ENCODE results near the gene BIRC3.

Gene BIRC3

DNA sequence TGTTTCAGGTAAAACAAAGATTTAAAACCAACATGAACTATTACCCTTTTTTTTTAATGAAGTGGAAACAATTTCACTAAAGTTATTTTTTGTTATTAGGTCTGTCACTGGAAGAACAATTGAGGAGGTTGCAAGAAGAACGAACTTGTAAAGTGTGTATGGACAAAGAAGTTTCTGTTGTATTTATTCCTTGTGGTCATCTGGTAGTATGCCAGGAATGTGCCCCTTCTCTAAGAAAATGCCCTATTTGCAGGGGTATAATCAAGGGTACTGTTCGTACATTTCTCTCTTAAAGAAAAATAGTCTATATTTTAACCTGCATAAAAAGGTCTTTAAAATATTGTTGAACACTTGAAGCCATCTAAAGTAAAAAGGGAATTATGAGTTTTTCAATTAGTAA lies 60.6 kb downstream of the BIRC3 start:
- no peak for DNase-seq

DNA sequence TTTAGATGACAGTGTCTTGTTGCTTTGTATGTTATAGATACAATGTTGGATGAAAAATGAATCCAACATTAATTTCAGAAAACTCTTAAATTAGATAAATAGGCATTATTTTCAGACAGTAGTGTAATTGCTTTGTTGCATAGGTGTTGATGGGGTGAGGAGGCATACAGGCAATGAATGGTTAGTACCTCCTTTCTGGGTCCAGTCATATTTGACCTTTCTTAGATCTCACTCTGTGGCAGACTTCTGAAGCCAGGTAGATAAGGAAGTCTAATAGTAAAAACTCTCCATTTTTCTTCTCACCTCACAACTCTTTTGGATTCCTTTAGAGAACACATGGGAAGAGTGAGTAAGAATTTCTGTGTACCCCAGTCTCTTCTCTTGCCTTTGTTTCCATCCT lies 61.5 kb downstream of the BIRC3 start:
- DNase-seq: no peak

DNA sequence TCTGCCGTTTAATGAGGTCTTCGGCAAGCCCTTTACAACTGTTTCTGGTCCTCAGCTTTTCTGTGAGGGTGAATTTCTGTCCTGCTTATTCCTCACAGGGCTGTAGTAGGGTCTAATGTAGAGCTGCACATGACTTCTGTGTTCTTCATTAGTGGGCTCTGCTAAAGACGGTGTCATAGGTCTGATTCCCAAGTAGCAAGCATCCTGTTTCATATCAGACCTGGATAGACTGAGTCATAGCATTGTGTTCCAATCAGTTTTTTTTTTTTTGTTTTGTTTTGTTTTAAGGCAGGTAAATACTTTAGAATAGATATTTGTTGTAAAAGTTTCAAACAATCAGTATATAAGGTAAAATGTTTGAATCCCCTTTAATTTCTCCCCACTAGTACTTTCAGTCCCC lies 65.1 kb downstream of the BIRC3 start:
- no peak for DNase-seq

DNA sequence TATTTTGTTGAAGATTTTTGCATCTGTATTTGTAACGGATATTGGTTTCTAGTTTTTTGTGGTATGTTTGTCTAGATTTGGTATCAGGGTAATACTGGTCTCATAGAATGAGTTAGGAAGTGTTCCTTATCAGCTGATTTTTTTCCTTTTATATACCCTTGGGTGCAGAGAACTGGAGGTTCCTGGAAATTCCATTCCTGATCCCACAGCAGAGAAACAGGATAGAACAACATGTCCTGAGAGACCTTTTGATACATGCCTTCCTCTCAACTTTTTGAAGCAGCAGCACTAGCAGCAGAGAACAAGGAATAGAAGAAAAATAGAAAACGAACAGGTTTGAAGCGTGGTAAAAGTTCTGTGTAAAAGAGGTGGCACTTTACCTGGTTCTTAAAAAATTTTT lies 66.6 kb downstream of the BIRC3 start:
- no peak for DNase-seq

DNA sequence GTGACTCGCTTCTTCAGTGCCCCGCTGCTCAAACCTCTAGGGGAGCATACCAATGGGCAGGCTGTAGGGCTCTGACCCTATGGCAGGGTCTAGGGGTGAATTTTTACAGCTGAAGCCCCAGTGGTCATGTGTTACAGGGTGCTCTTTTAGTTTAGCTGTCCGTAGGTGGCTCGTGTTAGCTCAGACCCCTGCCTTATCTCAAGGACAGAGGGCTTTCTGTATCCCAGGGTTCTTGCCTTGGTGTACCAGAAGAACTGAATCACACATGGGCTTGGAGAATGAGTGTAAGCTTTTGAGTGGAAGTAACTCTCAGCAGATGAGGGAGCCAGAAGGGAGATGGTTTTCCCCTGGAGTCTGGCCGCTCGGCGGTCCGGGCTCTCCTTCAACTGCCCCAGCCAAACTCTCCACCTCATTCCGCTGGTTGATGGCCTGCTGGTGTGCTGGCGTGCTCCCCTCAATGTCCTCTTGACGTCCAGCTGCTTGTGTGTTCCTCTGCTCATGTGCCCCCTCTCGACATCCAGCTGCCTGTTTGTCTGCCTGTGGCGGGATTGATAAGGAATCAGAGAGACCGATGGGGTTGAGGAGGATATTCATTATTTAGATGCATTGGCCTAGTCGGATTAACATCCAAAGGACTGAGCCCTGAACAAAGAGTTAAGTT lies 67.3 kb downstream of the BIRC3 start:
- no peak for DNase-seq

DNA sequence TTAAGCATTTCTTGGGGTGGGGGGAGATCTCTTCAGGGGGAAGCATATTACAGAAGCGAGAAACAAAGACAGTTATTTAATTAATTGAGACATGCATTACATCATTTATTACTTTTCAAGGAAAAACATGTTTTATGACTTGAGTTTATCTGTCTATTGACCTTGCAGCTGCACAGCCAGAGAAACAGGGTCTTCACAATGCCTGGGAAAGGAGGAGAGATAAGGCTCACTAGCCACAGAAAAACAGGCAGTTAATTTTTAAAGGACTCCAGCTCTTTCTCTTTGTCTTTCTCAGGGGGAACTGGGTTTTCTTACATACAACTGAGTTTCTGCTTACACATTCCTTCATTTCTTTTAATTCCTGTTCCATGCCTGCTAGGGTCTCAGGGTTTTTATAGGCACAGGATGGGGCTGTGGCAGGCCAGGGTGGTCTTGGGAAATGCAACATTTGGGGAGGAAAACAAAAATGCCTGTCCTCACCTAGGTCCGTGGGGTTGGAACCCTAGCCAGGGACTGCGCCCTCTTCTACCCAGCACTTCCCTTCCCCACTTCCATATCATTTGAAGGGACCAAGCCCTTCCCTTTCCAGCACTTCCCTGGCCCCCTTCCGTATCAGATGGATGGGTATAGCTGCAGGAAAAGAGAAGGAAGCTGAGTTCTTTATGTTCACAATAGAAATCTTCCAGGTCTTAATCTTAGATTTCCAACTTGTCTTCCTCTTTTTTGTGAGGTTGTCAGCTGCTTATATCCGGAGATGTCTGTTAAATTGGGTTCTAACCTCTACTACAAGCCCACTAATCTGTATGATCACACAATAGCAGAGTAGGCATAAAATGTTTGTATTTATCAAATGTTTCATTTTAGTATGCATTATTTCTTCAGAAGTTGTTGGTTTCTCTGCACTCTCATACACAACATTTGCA lies 68.1 kb downstream of the BIRC3 start:
- DNase-seq: no peak

DNA sequence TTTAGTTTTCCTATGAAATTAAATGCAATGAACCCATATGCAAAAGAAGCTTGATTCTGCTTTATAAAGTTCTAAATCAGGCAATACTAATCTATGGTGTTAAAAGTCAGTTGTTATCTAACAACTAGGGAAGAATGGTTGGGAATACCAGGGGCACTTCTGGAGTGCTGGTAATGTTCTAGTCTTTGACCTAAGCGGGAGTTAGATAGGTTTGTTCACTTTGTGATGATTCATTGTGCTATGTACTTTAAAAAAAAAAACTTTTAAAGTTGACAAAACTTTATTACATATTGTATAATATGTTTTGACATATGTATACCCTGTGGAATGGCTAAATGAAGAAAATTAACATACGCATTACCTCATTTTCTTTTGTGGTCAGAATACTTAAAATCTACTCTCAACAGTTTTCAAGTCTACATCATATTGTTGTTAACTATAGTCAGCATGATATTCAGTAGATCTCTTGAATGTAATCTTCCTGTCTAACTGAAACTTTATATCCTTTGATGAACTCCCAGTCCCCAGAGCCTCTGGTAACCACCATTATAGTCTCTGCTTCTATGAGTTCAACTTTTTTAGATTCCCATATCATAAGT lies 69.0 kb downstream of the BIRC3 start:
- DNase-seq: no peak

DNA sequence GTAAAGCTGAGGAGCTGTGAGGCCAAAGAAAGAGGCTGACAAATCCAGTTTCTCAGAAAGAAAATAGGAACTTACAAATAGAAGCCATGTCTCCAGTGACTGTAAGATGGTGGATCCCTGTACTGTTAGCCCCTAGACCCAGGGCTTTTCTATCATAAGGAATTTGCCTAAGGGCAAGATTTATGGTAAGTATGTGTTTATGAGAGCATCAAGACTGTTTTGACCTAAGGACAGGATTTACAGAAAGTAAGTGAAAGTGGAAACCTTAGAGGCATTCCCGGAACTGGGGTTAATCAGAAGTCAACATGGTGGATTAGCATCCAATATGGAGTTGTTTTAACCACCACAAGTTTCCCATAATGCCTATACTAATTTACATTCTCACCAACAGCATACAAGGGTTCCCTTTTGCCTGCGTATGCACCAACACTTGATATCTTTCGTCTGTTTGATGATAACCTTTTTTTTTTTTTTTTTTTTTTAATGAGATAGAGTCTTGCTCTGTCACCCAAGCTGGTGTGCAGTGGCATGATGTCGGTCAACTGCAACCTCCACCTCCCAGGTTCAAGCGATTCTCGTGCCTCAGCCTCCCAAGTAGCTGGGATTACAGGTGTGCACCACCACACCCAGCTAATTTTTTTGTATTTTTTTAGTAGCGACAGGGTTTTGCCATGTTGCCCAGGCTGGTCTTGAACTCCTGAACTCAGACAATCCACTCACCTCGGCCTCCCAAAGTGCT lies 69.9 kb downstream of the BIRC3 start:
- no peak for DNase-seq
